HG02759 (cell line): ENCODE measurements around the gene MBNL2.

Source experiments
- ATAC-seq: cut with Tn5 transposase; IDR thresholded peaks from one replicate; pipeline ENCODE4 v1.9.1; 2021; ENCODE audit warnings: mild to moderate bottlenecking, moderate library complexity; ENCODE audit not compliant: unreplicated experiment

Gene MBNL2

DNA sequence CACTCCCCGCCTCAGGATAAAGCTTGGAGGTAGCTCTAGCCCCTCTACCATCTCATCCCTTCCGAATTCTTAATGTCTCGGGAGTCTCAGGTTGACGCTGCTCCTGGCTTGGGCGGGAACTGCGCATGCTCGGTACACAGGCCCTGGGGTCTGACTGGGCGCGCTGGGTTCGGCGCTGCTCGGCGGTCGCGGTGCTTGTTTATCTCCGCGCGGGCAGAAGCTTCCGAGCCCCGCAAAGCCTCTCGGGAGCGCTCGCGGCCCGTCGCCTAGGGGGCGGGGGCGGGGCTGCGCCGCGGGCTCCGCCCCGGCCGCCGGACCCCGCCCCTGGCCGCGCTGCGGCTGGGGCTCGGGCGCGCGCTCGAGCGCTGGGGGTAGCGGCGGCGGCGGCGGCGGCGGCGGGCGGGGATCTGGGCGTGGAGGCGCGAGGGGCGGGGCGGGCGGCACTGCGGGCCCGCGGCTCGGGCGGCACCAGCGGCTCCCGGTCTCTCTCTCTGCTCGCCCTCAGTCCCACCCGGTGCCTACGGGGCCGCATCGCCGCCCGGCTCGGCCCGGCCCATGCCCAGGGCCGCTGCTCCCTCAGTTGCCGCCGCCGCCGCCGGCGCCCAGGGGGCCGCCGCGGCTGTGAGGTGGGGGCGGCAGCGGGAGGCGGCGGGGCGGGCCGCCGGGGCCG, 211.7 kb downstream of the MBNL2 start, which contains the start of gene RAP2A:
RAP2A (plus strand) TSS at position 443 of the 670 bp plus-strand sequence. CDS start 302 bp downstream, outside the sequence.
- ATAC-seq, result peak; percentile 52

- peak; percentile 5 for ATAC-seq
Observed at GRCh38 chr13:97434397-97435201, 212.5 kb downstream of the MBNL2 start.

DNA sequence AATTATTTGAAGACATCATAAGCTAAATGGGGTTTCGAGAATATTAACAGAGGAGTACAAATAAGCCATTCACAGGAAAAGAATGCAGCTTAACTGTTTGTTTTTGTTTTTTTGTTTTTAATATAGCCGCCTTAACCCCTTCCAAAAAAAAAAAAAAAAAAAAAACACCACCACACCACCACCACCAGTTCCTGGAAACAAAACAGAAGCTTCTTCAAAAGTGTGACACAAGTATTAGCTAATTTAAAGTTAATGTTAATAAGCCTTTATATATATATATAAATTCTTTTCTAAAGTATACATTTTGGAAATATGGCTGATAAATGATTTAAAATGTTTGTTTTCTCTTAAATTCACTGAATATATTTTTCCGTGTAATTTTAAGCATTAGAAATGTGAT, 213.2 kb downstream of the MBNL2 start:
- ATAC-seq, result no peak

GRCh38 chr13:97435794-97436193, 213.7 kb downstream of the MBNL2 start:
- ATAC-seq, result no peak

- no peak for ATAC-seq
Observed at GRCh38 chr13:97436845-97437244, 214.7 kb downstream of the MBNL2 start.

- ATAC-seq, result no peak
Observed at GRCh38 chr13:97437729-97438128, 215.6 kb downstream of the MBNL2 start.

GRCh38 chr13:97438856-97439595, 216.9 kb downstream of the MBNL2 start:
- ATAC-seq, result no peak

DNA sequence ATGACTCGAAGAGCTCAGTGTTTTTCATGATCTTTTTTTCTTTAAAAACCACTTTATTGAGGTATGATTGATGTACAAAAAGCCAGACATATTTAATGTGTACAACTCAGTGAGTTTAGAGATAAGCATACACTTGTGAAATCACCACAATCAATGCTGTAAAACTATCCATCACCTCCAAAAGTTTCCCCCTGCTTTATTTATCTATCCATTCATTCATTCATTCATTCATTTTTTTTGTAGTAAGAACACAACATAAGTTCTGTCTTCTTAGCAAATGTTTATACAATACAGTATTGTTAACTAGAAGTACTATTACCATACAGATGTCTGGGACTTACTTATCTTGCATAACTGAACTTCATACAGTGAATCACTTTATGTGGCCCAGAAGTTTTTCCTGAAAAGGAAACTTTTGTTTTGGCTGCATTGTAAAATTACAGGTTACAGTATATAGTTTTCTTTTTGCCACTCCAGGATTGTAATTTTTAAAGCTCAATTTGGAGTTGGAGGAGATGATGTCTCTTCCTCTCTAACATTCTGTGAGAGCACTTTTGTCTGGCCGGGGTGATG, 218.6 kb downstream of the MBNL2 start:
- no peak for ATAC-seq

DNA sequence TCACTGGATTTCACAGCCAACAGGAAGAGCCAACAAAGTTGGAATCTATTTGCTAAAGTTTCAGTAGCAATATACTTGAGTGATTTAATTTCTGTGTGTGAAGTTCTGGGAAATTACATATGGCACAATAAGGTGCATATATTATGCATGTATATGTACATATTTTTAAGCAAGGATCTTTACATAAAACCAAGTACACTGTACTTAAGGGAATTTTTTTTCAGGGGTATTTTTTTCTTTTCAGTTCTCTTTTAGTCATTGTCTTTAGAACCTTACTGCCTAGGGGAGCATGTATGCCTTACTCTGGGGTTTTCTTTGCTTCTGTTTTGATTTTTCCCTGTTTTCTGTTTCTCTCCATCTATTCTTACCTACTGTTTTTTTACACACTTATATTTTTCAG, 219.2 kb downstream of the MBNL2 start:
- peak; percentile 64 for ATAC-seq
